HepG2 (cell line): ENCODE results near the gene CSKMT. TPM values are rescaled to one million over a fixed set of nuclear protein-coding genes. Genes with fewer than 3 reads are reported as not detected.
A peak's percentile ranks its signal among the peaks of the same experiment; 100 is the strongest.

ENCODE experiments used
- CHCHD3 ChIP-seq: sonication (generic); formaldehyde crosslinking; IDR thresholded peaks from 2 replicates; pipeline ENCODE4 v1.8.0; 2022; ENCODE audit warnings: mild to moderate bottlenecking, missing genetic modification reagents, moderate library complexity
- GABPA ChIP-seq, 2 experiments: IDR thresholded peaks; 2 replicates each; pipeline ENCODE4 v1.6.1; 2011 to 2016; ENCODE audit warnings: low read depth in 2 of 2, low read length in 1 of 2, missing biosample characterization in 1 of 2, missing genetic modification characterization in 1 of 2
- HIC2 ChIP-seq: sonication (generic); formaldehyde crosslinking; IDR thresholded peaks from 2 replicates; pipeline ENCODE4 v1.9.0; 2022; ENCODE audit warnings: low read depth, missing genetic modification reagents
- HNF4A ChIP-seq: sonication (generic); formaldehyde crosslinking; IDR thresholded peaks from 2 replicates; pipeline ENCODE4 v1.4.0; 2020; ENCODE audit warnings: missing genetic modification reagents
- HOXA5 ChIP-seq: sonication (generic); formaldehyde crosslinking; IDR thresholded peaks from 2 replicates; pipeline ENCODE4 v1.4.0; 2020; ENCODE audit warnings: missing genetic modification reagents
- IRF1 ChIP-seq: sonication (generic); formaldehyde crosslinking; IDR thresholded peaks from 2 replicates; pipeline ENCODE4 v1.4.0; 2020; ENCODE audit warnings: low read depth, mild to moderate bottlenecking, missing genetic modification reagents
- IRF2 ChIP-seq: IDR thresholded peaks from 2 replicates; pipeline ENCODE4 v1.6.1; 2018; ENCODE audit warnings: missing genetic modification reagents, missing compliant biosample characterization
- MAZ ChIP-seq, 2 experiments: sonication (generic) in 1 of 2; formaldehyde crosslinking in 1 of 2; IDR thresholded peaks; 2 replicates each; pipeline versions ENCODE4 v1.5.0 to v1.6.1; 2012 to 2020; ENCODE audit warnings: low read depth in 2 of 2, mild to moderate bottlenecking in 2 of 2, borderline replicate concordance in 1 of 2, improper control_type of control experiment in 1 of 2, low read length in 1 of 2, missing genetic modification reagents in 1 of 2, moderate library complexity in 1 of 2
- NFYC ChIP-seq: IDR thresholded peaks from 2 replicates; pipeline ENCODE4 v1.6.1; 2016; ENCODE audit warnings: missing genetic modification reagents, missing compliant biosample characterization
- NR2C2 ChIP-seq: sonication (generic); formaldehyde crosslinking; IDR thresholded peaks from 2 replicates; pipeline ENCODE4 v1.4.0; 2020; ENCODE audit warnings: missing genetic modification reagents, mild to moderate bottlenecking, moderate library complexity, borderline replicate concordance
- POLR2G ChIP-seq: fragments of 200-400 bp; formaldehyde crosslinking; IDR thresholded peaks from 2 replicates; pipeline ENCODE4 v1.6.1; 2018; ENCODE audit warnings: mild to moderate bottlenecking, low read depth, low read length, moderate library complexity
- RARA ChIP-seq: IDR thresholded peaks from 2 replicates; pipeline ENCODE4 v1.6.1; 2016; ENCODE audit warnings: missing genetic modification reagents, missing compliant biosample characterization
- REPIN1 ChIP-seq: sonication (generic); formaldehyde crosslinking; IDR thresholded peaks from 2 replicates; pipeline ENCODE4 v1.8.0; 2022; ENCODE audit warnings: missing genetic modification reagents, low read depth, mild to moderate bottlenecking, borderline replicate concordance
- RFXAP ChIP-seq: sonication (generic); formaldehyde crosslinking; IDR thresholded peaks from 2 replicates; pipeline ENCODE4 v1.4.0; 2020; ENCODE audit warnings: missing genetic modification reagents, borderline replicate concordance
- RXRB ChIP-seq: IDR thresholded peaks from 2 replicates; pipeline ENCODE4 v1.6.1; 2016; ENCODE audit warnings: borderline replicate concordance, missing genetic modification reagents, missing compliant biosample characterization
- SALL1 ChIP-seq: sonication (generic); formaldehyde crosslinking; IDR thresholded peaks from 2 replicates; pipeline ENCODE4 v1.8.0; 2022; ENCODE audit warnings: mild to moderate bottlenecking, missing genetic modification reagents
- SIX4 ChIP-seq: sonication (generic); formaldehyde crosslinking; IDR thresholded peaks from 2 replicates; pipeline ENCODE4 v1.4.0; 2020; ENCODE audit warnings: missing genetic modification reagents
- SMARCC2 ChIP-seq: fragments of 450-650 bp; IDR thresholded peaks from 2 replicates; pipeline ENCODE4 v1.6.1; 2017; ENCODE audit warnings: antibody characterized with exemption, mild to moderate bottlenecking
- TFDP1 ChIP-seq: IDR thresholded peaks from 2 replicates; pipeline ENCODE4 v1.6.1; 2016; ENCODE audit warnings: missing compliant biosample characterization, missing genetic modification reagents, borderline replicate concordance
- ZC3H4 ChIP-seq: sonication (generic); formaldehyde crosslinking; IDR thresholded peaks from 2 replicates; pipeline ENCODE4 v1.4.0; 2020; ENCODE audit warnings: missing genetic modification reagents, borderline replicate concordance
- ZFX ChIP-seq: sonication (generic); formaldehyde crosslinking; IDR thresholded peaks from 2 replicates; pipeline ENCODE4 v1.4.0; 2020; ENCODE audit warnings: mild to moderate bottlenecking, low read depth, missing genetic modification reagents, moderate library complexity
- ZNF576 ChIP-seq: sonication (generic); formaldehyde crosslinking; IDR thresholded peaks from 2 replicates; pipeline ENCODE4 v1.4.0; 2020; ENCODE audit warnings: mild to moderate bottlenecking, missing genetic modification reagents
- ZNF577 ChIP-seq: sonication (generic); formaldehyde crosslinking; IDR thresholded peaks from 2 replicates; pipeline ENCODE4 v1.4.0; 2020; ENCODE audit warnings: mild to moderate bottlenecking, low read depth, missing genetic modification reagents, borderline replicate concordance
- polyA plus RNA-seq, 8 experiments: library from polyadenylated mRNA; depleted of rRNA in 3 of 8; stranded (reverse) in 7 of 8; unstranded in 1 of 8; fragments of >200 nt; fragmentation: Illumina TruSeq in 4 of 8; extraction: Trizol in 4 of 8; gene quantifications; 2 replicates each; pipeline versions ENCODE4 v1.2.1 to v1.2.3, GENCODE V29; 2011 to 2016; ENCODE audit warnings: low read depth in 4 of 8, missing spikeins in 1 of 8, mixed read lengths in 1 of 8; ENCODE audit not compliant: insufficient read depth in 1 of 8
- total RNA-seq, 5 experiments: library from RNA; depleted of rRNA; stranded (reverse); fragments of >200 nt; fragmentation: Illumina TruSeq; extraction: Trizol; gene quantifications; 2 replicates each; pipeline ENCODE4 v1.2.3, GENCODE V29; 2016; ENCODE audit warnings: low read depth in 1 of 5
- TF ChIP-seq, protein P1 (sequence below): sonication (generic); formaldehyde crosslinking; IDR thresholded peaks from 2 replicates; pipeline ENCODE4 v1.4.0; 2020; ENCODE audit warnings: missing genetic modification reagents

Gene CSKMT
- total and polyA plus RNA-seq, 2 of the 13 experiments (the other 11 are each of a cell fraction or from before 2014, with no cell fraction given): 7.6 to 31.8 TPM

GRCh38 chr11:62680825-62681240, 15.7 kb downstream of the CSKMT start (continued):
- TF ChIP-seq SMARCC2 (no peak), RARA (CRISPR knock-in tag) (0 out of 2 replicates have a peak, but pooled peaks have one; percentile 15), ZNF577 (no peak), HNF4A (CRISPR knock-in tag) (0 out of 2 replicates have a peak, but pooled peaks have one; percentile 15), TFDP1 (CRISPR knock-in tag) (no peak), REPIN1 (CRISPR knock-in tag) (peak; percentile 45; the same call in 1 of the 2 replicates), IRF1 (CRISPR knock-in tag) (no peak), POLR2G (peak; percentile 49; the same call in 1 of the 2 replicates), IRF2 (peak; percentile 45; the same call in 1 of the 2 replicates), GABPA (IDR thresholded peaks at IDR 0.05; ENCODE audit: low read depth, low read length) (no peak), GABPA (CRISPR knock-in tag; IDR thresholded peaks at IDR 0.05; ENCODE audit: low read depth) (0 out of 2 replicates have a peak, but pooled peaks have one; percentile 35), ZC3H4 (CRISPR knock-in tag) (no peak), NR2C2 (CRISPR knock-in tag) (no peak), ZNF576 (CRISPR knock-in tag) (no peak), SALL1 (CRISPR knock-in tag) (peak; percentile 23; the same call in 1 of the 2 replicates), CHCHD3 (CRISPR knock-in tag) (no peak), HIC2 (0 out of 2 replicates have a peak, but pooled peaks have one; percentile 30), SIX4 (CRISPR knock-in tag) (no peak), NFYC (no peak), ZFX (CRISPR knock-in tag) (peak; percentile 51; the same call in 1 of the 2 replicates), MAZ (IDR thresholded peaks at IDR 0.05; ENCODE audit: borderline replicate concordance, low read depth, low read length) (no peak), MAZ (CRISPR knock-in tag; IDR thresholded peaks at IDR 0.05; ENCODE audit: low read depth) (peak; percentile 32; the same call in 1 of the 2 replicates), RXRB (CRISPR knock-in tag) (0 out of 2 replicates have a peak, but pooled peaks have one; percentile 33), RFXAP (CRISPR knock-in tag) (no peak), HOXA5 (CRISPR knock-in tag) (0 out of 2 replicates have a peak, but pooled peaks have one; percentile 60)
- TF ChIP-seq, protein P1, sequence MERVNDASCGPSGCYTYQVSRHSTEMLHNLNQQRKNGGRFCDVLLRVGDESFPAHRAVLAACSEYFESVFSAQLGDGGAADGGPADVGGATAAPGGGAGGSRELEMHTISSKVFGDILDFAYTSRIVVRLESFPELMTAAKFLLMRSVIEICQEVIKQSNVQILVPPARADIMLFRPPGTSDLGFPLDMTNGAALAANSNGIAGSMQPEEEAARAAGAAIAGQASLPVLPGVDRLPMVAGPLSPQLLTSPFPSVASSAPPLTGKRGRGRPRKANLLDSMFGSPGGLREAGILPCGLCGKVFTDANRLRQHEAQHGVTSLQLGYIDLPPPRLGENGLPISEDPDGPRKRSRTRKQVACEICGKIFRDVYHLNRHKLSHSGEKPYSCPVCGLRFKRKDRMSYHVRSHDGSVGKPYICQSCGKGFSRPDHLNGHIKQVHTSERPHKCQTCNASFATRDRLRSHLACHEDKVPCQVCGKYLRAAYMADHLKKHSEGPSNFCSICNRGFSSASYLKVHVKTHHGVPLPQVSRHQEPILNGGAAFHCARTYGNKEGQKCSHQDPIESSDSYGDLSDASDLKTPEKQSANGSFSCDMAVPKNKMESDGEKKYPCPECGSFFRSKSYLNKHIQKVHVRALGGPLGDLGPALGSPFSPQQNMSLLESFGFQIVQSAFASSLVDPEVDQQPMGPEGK (CRISPR knock-in tag): peak; percentile 57
